ENCODE data around the gene ANKRD37.
A peak's percentile ranks its signal among the peaks of the same experiment; 100 is the strongest.

The ANKRD37 gene

DNA sequence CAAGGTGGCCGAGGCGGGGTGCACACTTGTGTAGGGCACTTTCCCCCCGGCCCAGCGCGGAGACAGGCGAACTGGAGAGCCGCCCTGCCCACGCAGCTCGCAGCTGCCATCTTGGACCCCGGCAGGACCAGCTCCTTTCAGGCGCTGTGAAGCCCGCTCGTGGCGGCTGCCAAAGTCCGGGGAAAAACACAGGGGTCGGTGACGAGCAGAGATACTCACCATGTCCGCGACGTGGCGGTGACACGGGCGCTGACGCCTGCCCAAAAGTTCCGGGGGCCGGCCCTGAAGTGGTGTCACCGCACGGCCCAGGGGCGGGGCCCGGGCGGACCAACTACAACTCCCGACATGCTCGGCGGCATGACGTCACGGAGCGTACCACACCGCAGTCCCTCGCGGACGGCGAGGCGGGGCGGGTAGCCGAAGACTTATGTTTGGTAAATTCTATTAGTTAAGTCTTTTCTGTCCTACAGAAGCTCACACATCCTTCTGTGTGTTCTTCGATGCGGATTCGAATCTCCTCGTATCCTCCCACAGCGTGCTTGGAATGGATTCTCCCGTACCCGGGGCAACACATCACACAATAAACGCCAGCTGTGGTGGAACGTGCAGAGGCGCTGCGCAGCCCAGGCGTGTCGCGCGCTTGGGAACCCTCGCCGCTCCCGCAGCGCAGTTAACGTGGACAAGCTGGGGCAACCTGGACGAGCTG is 29.2 kb downstream of the ANKRD37 start, which contains the start of gene UFSP2:
Gene UFSP2, minus strand, starts transcription at position 318 of the 706 bp plus-strand sequence. Its CDS starts 96 bp downstream, at position 222.
- DNase-seq, result peak; percentile 89

GRCh38 chr4:185426960-185427688 is 30.5 kb downstream of the ANKRD37 start:
- DNase-seq, result no peak

GRCh38 chr4:185429660-185430059 is 33.0 kb downstream of the ANKRD37 start:
- DNase-seq, result no peak

- DNase-seq, result no peak
Observed at GRCh38 chr4:185435466-185435865, 38.8 kb downstream of the ANKRD37 start.

- no peak for DNase-seq
Observed at GRCh38 chr4:185437809-185438208, 41.2 kb downstream of the ANKRD37 start.

DNA sequence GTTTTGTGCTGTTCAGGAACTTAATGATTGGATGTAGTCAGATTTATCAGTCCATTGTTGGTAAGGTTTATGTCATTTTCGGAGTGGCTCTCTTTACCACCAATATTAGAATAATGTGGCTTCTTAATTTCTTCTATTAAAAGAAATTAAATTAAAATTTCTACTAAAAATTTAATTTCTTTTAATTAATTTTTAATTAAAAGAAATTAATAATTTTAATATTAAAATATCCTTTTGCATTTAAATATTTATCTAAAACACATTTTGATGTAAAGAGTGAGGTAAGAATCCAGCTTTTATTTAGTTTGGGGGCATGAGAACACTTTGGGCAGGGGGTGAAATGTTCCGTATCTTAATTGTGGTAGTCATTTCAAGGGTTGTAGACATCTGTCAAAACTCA is 44.8 kb downstream of the ANKRD37 start:
- no peak for DNase-seq

- DNase-seq, result no peak
Observed at GRCh38 chr4:185445209-185445608, 48.6 kb downstream of the ANKRD37 start.

Measured in activated gamma-delta T cell treated with Interleukin-2 at 50 U/mL for 16 hours (primary cell).